Measurements from ENCODE around the gene CDC14A.
A peak's percentile ranks its signal among the peaks of the same experiment; 100 is the strongest.
"Not testable (repeated sequence)": the region's sequence is repeated elsewhere in the genome, so short reads cannot be mapped to it uniquely, and the experiment has no call there.

Gene CDC14A, protein sequence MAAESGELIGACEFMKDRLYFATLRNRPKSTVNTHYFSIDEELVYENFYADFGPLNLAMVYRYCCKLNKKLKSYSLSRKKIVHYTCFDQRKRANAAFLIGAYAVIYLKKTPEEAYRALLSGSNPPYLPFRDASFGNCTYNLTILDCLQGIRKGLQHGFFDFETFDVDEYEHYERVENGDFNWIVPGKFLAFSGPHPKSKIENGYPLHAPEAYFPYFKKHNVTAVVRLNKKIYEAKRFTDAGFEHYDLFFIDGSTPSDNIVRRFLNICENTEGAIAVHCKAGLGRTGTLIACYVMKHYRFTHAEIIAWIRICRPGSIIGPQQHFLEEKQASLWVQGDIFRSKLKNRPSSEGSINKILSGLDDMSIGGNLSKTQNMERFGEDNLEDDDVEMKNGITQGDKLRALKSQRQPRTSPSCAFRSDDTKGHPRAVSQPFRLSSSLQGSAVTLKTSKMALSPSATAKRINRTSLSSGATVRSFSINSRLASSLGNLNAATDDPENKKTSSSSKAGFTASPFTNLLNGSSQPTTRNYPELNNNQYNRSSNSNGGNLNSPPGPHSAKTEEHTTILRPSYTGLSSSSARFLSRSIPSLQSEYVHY

DNA sequence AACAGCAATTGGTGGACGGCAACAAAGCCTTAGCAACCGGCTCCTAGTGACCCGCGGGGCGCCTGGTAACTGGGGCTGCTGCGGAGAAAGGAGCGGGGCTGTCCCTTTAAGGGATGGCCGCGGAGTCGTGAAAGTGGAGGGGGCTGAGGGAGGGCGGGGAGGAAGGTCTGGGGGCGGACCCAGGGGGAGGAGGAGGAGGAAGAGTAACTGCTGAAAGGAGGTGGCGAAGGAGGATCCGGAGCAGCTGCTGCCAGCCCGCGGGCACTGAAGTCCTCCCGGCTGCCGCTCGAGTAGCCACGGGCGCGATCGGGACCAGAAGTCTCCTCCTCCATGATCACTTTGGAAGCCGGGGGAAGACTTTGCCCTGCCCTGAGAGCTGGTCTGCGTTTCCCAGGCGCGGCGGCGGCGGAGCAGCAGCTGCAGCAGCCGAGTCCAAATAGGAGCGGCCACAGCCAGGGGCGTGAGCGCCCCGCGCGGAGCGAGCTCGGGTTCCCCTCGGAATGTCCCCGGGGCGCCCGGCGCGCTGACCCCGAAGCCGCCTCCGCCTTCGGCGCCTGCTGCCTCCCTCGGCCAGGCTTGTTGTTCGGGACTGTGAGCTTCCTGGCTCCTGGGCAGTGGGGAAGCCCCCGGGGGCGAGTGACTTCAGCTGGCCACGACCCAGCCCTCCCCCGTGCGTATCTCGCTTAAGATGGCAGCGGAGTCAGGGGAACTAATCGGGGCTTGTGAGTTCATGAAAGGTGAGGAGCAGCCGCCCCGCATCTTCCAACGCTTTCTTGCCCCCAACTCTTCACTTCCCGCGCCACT is at the start of gene CDC14A:
Gene CDC14A (plus strand): TSS at position 240 of the 804 bp plus-strand sequence. CDS start 449 bp downstream, at position 689.
- DNase-seq: peak; percentile 93

DNA sequence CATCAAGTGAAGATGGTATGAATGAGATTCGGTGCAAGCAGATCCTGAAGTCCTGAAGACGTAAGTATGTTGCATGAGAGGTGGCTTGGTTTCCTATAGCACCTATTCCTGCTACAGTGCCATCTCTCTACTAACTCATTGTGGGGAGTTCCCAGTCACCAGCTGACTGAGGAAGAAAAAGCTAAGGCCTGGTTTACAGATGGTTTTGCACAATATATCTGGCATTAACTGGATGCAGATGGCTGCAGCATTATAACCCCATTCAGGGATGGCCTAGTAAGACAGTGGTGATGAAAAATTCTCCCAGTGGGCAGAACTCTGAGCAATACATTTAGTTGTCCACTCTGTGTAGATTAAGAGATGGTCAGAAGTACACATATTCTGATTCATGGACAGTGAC is 49.6 kb upstream of the CDC14A start:
- DNase-seq: no peak

DNA sequence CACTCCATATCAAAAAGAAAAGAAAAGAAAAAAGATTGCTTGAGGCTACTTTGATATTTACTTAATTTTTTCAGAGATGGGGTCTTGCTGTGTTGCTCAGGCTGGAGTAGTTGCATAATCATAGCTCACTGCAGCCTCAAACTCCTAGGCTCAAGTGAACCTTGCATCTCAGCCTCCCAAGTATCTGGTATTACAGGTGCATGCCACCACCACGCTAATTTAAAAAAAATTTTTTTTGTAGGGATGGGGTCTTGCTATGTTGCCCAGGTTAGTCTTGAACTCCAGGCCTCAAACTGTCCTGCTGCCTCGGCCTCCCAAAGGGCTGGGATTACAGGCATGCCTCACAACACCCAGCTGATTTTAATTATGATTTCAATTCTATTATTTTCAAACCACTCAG is 48.1 kb upstream of the CDC14A start:
- no peak for DNase-seq

DNA sequence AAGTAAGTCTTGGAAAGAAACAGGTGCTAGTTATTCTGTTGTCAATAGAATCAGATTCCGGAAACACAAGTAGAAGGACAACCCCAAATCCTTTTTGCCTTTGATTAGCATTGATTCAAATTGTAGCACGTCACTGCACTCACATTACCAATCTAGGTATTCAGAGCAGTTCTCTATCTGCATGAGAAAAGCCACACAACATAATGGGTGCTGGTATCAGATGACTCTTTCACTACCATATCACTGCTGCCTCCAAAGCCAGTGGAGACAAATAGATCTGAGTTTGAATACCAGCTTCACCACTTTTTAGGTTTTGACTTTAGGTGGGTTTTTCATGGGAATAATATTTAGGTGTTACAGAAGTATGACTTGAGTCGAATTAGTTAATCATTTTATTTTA is 47.4 kb upstream of the CDC14A start:
- no peak for DNase-seq

DNA sequence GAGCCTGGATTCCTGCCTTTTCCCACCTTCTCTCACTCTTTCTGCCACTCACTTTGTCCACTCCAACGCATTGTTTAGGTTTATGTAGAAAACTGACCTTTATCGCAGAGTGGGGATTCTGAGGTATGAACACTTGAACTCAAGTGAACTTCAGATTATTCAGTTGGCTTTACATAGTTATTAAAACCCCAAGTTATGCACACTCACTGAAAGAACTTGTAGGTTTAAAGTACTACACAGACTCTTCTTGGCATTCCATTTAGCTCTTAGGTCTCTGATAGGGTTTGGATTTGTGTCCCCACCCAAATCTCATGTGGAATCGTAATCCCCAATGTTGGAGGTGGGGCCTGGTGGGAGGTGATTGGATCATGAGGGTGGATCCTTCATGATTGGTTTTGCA is 46.4 kb upstream of the CDC14A start:
- no peak for DNase-seq

DNA sequence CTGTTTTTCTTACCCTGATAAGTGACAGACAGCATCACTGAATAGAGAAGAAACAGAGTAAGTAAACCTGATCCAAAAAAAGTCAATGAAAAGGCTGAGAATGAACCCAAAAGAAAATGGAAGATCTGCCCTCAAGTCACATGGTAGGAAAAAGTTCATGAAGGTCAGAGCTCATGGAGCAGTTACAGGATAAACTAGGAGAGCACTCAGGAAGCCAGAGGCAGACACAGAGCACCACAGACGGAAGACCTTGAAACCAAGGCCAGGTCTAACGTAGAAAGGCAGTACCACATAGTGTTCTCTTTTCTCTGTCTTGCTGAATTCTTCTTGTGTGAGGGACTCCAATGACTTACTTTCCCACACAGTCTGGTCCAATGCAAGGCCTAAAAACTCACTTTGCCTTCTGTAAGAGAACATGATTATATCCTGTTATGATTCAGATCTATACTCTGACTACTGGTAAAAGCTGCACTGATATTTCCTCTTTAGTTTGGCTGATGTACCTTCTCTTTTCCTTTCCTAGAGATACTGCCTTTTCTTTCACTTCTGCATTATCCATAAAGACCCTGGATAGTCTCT is 45.5 kb upstream of the CDC14A start:
- peak; percentile 67 for DNase-seq

DNA sequence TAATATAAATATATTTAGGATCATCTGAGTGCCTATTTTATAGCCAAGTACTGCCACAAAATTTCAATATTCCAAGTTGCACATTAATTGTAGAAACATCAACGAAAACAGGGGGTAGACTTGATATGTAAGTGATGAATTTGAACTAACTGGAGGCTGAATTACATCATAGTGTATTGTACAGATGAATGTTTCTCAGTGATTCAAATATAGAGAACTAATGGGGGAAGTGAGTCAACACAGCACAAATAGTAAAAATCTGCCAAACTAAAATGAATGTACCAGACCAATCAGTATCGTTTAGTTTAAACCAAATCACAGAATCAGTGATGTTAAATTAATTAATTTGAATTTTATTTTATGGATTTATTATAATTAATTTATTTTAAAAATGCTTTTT is 43.5 kb upstream of the CDC14A start:
- peak; percentile 78 for DNase-seq

DNA sequence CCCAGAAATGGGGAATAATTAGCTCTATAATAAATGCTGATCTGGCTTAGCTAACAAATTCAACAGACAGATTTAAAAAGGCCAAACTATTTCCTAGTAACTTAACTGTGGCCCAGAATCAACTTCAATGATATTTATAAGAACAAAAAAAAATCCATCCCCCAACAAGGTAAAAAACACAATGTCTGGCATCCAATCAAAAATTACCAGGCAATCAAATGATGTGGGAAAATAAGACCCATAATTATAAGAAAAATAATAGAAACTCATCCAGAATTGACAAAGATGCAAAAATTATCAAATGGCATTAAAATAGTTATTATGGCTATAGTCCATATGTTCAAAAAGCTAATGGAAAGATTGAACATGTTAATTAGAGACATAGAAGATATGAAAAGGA is 42.4 kb upstream of the CDC14A start:
- DNase-seq: no peak

DNA sequence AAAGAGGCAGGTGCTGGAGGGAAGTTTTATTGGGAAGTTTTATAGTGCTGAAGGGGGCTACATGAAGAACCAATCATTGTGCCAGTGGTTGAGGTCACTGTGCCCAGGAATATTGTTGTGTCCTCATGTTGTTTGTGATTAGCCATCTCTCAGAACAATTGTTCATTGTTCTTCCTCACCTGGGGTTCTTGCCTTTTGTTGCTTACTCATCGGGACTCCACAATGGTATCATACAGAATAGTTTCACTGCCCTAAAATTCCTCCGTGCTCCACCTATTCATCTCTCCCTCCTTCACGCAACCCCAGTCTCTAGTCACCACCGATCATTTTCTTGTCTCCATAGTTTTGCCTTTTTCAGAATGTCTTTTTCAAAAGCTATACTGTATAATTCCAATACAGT is 38.9 kb upstream of the CDC14A start:
- no peak for DNase-seq

DNA sequence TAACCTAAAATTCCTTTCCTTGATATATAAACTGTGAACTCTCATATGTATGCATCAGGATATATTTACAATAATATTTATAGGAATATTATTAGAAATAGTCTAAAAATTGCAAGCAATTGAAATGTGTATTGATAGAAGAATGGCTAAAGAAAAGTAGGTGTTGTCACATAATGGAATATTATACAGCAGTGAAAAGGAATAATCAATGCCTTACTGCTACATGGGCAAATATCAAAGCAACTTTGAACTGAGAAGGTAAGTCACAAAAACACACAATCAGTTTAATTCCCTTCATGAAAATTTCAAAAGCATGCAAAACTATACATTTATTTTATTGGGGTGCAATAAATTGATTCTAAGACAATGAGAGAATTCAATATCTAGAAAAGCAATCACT is 35.7 kb upstream of the CDC14A start:
- DNase-seq: no peak

DNA sequence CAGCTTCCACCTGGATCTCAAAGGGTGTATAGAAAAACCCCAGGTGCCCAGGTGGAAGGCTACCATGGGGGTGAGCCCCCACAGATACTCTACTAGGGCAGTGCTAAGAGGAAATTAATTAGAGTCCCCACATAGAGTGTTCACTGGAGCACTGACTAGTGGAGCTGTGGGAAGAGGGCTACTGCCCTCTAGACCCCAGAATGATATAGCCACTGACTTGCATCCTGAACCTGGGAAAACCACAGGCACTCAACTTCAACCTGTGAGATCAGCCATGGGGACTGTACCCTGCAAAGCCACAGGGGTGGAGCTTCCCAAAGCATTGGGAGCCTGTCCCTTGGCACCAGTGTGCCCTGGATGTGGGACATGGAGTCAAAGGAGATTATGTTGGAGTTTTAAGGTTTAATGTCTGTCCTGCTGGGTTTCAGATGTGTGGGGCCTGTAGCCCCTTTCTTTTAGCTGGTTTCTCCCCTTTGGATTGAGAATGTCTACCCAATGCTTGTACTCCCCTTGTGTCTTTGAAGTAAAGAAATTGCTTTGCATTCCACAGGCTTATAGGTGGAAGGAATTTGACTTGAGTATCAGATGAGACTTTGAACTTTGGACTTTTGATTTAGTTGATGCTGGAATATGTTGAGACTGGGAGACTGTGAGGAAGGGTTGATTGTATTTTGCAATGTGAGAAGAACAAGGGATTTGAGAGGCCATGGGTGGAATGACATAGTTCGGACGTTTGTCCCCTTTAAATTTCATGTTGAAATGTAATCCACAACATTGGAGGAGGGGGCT is 31.8 kb upstream of the CDC14A start:
- DNase-seq: no peak

DNA sequence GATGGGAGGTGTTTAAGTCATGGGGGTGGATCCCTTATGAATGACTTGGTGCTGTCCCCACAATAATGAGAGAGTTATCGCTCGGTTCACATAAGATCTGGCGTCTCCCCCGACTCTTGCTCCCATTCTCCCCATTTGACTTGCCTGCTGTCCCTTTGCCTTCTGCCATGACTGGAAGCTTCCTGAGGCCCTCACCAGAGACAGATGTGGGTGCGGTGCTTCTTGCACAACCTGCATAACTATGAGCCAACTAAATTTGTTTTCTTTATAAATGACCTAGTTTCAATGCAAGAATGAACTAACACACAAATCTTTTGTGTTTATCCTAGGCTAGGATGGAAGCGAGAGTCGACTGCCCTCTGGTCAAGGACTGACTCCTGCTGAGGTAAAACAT is 31.2 kb upstream of the CDC14A start:
- DNase-seq: no peak

DNA sequence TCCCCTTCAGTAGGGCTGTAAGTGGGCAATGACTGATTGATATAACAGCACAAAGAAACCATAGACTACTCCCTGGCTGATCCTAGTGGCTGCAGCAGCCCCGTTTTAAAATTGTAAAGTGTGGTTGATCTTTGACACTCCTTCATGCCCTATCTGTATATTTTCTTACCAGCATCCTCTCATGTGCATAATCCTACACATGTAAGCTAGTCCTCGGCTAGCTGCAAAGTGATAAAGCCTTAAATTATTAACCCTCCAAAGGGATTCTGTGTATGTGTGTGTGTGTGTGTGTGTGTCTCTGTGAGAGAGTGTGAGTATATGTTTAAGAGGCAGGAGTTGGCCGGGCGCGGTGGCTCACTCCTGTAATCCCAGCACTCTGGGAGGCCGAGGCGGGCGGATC is 30.8 kb upstream of the CDC14A start:
- no peak for DNase-seq

DNA sequence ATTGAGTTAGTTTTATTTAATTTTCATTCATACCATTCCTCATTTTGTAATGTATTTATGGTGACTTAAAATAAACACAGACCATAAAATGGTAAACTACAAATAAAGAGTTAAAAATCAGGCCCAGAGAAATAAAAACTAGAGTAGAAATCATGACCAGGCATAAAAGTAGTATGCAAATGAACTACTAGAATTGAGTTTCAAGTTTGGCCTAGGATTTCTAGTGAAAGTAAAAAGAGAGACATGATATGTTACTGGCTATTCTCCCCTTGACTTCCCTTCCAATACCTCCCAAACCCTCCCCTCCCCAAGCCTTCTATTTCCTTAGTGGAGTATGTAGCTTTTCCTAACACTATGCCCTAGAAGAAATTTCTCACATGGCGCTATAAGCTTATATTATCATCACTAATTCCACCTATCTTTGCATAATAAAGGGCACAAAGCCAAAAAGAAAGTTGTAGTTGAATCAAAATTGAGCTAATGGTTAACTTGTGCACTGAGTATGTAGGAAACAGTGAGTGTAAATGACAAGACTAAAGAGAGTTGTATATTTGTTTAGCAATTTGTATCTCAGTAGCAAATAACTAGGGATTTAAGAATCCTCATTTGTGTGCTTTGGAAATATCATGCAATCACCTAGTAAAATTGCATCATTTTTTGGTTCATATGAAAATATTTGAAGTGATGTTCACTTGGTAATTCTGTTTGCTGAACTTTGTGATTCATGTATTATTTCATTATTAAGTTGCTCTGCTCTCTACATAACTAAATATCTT is 29.7 kb upstream of the CDC14A start:
- no peak for DNase-seq

DNA sequence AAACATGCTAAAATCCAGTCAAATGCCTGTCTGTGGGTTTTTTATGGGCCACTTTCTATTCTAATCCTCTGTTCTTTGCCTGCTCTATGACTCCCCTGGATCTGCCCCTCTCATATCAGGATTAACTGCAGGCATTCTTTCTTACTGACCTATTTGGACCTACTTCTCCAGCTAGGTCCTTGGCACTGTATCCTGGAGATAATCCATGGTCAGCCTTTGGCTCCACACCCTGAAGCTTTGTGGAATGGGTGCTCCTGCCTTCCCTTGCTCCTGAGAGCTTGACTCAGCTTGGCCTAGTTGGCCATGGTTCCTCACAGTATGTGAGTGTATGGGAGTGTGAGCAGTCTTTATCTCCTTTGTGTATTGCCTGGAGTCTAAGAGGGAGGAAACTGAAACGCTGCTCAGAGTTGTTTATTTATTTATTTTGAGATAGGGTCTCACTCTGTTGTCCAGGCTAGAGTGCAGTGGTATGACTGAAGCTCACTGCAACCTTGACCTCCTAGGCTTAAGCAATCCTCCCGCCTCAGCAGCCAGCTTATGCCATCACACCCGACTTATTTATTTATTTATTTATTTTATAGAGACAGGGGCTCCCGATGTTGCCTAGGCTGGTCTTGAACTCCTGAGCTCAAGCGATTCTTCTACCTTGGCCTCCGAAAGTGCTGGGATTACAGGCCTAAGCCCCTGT is 28.7 kb upstream of the CDC14A start:
- no peak for DNase-seq

DNA sequence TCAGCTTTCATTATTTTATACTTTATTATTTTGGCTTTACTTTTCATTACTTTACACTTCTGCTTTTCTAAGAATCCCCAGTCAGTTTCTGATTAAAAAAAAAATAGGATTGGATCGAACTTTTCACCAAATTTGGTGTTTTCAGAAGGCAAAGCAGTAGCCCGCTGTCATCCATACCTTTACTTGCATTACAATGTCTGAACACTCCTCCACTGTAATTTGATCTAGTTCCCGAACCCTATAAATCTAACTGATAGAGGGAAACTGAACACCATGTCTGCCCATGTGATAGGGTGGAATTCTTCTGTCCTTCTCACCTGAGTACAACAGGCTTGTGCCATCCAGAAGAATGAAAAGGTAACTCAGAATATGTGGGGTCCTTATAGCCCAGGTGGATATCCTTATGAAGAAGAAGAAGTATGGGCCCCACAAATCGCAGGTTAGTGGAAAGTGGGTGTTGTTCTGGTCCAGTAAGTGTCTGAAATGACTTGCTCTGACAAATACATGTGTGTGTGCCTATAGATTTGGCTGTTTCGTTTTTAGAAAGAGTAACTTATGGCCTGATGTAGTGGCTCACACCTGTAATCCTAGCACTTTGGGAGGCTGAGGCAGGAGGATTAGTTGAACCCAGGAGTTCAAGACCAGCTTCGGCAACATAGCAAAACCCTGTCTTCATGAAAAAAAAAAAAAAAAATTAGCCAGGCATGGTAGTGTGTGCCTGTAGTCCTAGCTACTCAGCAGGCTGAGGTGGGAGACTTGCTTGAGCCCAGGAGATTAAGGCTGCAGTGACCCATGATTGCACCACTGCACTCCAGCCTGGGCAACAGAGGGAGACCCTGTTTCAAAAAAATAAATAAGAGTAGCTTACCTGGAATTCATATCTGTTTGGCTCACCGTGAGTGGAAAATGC is 26.6 kb upstream of the CDC14A start:
- no peak for DNase-seq

DNA sequence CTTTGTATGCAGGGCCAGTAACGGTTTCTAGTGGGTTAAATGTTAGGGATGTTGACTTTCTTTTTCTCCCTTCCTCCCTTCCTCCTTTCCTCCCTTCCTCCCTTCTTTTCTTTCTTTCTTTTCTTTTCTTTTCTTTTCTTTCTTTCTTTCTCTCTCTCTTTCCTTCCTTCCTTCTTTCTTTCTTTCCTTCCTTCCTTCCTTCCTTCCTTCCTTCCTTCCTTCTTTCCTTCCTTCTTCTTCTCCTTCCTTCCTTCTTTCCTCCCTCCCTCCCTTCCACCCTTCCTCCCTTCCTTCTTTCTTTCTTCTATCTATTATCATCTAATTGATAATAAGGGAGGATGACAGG is 26.0 kb upstream of the CDC14A start:
- not testable (repeated sequence) for DNase-seq

DNA sequence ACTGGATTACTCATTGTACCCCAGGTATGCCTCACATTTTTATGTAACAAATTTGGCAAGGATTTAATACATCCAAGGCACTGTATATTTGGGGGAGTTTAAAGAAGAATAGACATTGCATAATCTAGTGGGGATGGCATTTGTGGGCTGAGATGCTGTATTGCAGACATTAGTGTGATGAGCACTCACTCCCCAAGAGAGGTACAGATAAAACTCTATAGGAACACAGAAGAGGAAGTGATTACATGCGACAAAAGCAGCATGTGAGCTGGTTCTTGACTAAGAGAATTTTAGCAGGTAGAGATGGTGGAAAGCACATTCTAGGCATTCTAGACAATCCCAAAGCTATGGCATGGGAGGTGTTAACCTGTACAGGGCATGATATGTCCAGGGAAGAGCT is 24.2 kb upstream of the CDC14A start:
- no peak for DNase-seq

DNA sequence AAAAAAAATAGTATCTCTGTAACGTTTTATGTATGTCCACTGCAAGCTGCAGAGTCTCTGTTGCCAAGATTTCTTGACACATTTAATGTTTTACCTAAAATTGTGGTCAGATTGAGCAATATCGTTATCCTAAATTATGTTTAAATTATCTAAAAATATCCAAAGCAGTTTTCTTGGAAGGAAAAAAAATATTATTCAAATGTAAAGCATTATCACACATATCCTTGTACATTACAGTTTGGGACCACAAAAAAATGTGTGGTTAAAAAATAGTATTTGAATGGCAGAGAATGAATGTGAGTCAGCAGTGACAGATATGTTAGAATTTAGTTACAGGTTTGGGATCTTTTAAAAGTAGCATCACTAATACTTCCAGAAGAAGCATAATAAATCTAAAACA is 21.2 kb upstream of the CDC14A start:
- DNase-seq: not testable (repeated sequence)

DNA sequence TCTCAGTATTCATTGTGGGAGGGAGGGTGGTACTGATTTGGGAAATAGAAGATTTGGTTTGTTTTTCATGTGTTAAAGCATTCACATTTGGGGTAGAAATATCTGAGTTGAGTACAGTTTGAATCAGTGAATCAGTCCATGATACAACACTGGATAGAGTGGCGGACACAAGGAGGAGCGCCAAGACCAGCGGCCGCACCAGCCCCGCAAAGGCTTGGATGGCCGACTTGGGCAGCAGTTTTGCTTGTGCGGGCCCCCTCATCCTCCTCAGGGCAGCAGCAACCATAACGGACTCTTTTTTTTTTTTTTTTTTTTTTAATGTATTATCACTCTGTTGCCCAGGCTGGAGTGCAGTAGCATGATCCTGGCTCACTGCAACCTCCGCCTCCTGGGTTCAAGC is 20.0 kb upstream of the CDC14A start:
- no peak for DNase-seq

Measured in activated CD4-positive, alpha-beta T cell treated with anti-CD3 and anti-CD28 coated beads, Interleukin-10, Interleukin-2, amounts not matched to agents 100 ng/mL and 50 ng/mL, durations not matched to agents 16 hours and 8 hours (primary cell).